Neural progenitor cell (in vitro differentiated cells): ENCODE measurements around the gene APBB1. TPM values are rescaled to one million over a fixed set of nuclear protein-coding genes. Genes with fewer than 3 reads are reported as not detected.

ENCODE experiments used
- DNase-seq: peaks from one replicate; pipeline ENCODE4 v3.0.0-alpha.2; 2016; ENCODE audit warnings: low spot score
- H2AFZ ChIP-seq: fragments of 200-600 bp; sonication (generic); replicated peaks from 2 replicates; pipeline ENCODE4 v1.6.1; 2016; ENCODE audit warnings: antibody characterized with exemption
- H3F3A ChIP-seq: fragments of 200-600 bp; sonication (generic); 2 replicates; pipeline ENCODE4 v1.6.1; 2016; ENCODE audit warnings: antibody characterized with exemption, low read depth
- H3K27ac ChIP-seq: fragments of 200-600 bp; sonication (generic); 2 replicates; pipeline ENCODE4 v1.5.1; 2016; ENCODE audit warnings: mild to moderate bottlenecking
- H3K27me3 ChIP-seq: fragments of 200-600 bp; sonication (generic); 2 replicates; pipeline ENCODE4 v1.6.1; 2016; ENCODE audit warnings: mild to moderate bottlenecking, moderate library complexity
- H3K36me3 ChIP-seq: fragments of 200-600 bp; sonication (generic); 2 replicates; pipeline ENCODE4 v1.5.1; 2016
- H3K4me1 ChIP-seq: fragments of 200-600 bp; sonication (generic); 2 replicates; pipeline ENCODE4 v1.6.1; 2016; ENCODE audit warnings: mixed run types
- H3K4me2 ChIP-seq: fragments of 200-600 bp; sonication (generic); 2 replicates; pipeline ENCODE4 v1.6.1; 2016
- H3K4me3 ChIP-seq: fragments of 200-600 bp; sonication (generic); 2 replicates; pipeline ENCODE4 v1.5.1; 2016
- H3K79me2 ChIP-seq: fragments of 200-600 bp; sonication (generic); 2 replicates; pipeline ENCODE4 v1.6.1; 2016; ENCODE audit warnings: low read depth
- H3K9ac ChIP-seq: fragments of 200-600 bp; sonication (generic); 2 replicates; pipeline ENCODE4 v1.6.1; 2016
- H3K9me3 ChIP-seq: fragments of 200-600 bp; sonication (generic); 2 replicates; pipeline ENCODE4 v1.5.1; 2016; ENCODE audit warnings: low read depth
- H4K20me1 ChIP-seq: fragments of 200-600 bp; sonication (generic); 2 replicates; pipeline ENCODE4 v1.6.1; 2016; ENCODE audit warnings: low read depth
- H3K27ac Mint-ChIP-seq: 3 replicates; pipeline ENCODE4 v1.8.0; 2021; ENCODE audit warnings: mixed read lengths
- H3K27me3 Mint-ChIP-seq: 2 replicates; pipeline ENCODE4 v1.8.0; 2022; ENCODE audit warnings: low read depth, mild to moderate bottlenecking, inconsistent platforms, moderate library complexity, mixed read lengths; ENCODE audit not compliant: insufficient read depth
- H3K36me3 Mint-ChIP-seq: 3 replicates; pipeline ENCODE4 v1.8.0; 2021; ENCODE audit warnings: mixed read lengths
- H3K4me1 Mint-ChIP-seq: 3 replicates; pipeline ENCODE4 v1.8.0; 2021; ENCODE audit warnings: mixed read lengths
- H3K4me3 Mint-ChIP-seq: 3 replicates; pipeline ENCODE4 v1.8.0; 2021; ENCODE audit warnings: mild to moderate bottlenecking, moderate library complexity, mixed read lengths
- H3K9me3 Mint-ChIP-seq: 3 replicates; pipeline ENCODE4 v1.8.0; 2020; ENCODE audit warnings: mixed read lengths
- EZH2 ChIP-seq: fragments of 200-600 bp; sonication (generic); IDR thresholded peaks from 2 replicates; pipeline ENCODE4 v1.6.1; 2017; ENCODE audit warnings: antibody characterized with exemption, mild to moderate bottlenecking, moderate library complexity
- EZH2phosphoT487 ChIP-seq: fragments of 200-600 bp; sonication (generic); IDR thresholded peaks from 2 replicates; pipeline ENCODE4 v1.6.1; 2017; ENCODE audit warnings: antibody characterized with exemption
- total RNA-seq: library from RNA; depleted of rRNA; stranded (reverse); fragments of >200 nt; gene quantifications from 2 replicates; pipeline ENCODE4 v1.2.3, GENCODE V29; 2015; ENCODE audit warnings: low replicate concordance
- TF ChIP-seq, protein P1 (sequence below): fragments of 200-600 bp; sonication (generic); IDR thresholded peaks from 2 replicates; pipeline ENCODE4 v1.5.1; 2017; ENCODE audit warnings: antibody characterized with exemption, mild to moderate bottlenecking

APBB1 gene
- total RNA-seq, 1 donor from 2014 or later: 38.5 TPM

DNA sequence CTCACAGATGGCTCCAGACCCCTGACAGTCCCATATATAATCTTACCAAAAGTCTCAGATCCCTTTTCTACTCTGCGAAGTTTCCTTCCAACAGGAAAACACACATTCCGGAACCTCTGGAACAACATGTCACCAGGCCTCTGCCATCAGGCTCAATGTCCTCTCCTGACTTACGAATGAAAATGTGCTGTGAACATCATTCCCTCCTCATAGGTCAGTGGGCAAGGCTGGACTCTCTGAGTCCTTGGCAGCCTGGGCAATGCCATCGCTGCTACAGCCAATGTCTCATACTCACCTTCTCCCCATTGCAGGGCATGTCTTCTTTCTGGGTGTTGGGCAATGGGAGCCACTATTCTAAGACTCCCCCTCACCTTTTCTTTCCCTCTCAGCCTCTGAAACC lies 23.5 kb upstream of the APBB1 start:
- Histone ChIP-seq H3K4me2 (no peak overlapping the region), H3K4me3 (no peak overlapping the region), H3K4me1 (no peaks in the 10 kb centered on the region), H3F3A (no peaks in the 10 kb centered on the region), H2AFZ (no peak overlapping the region), H4K20me1 (no peaks in the 10 kb centered on the region), H3K27ac (no peak overlapping the region), H3K9ac (no peak overlapping the region), H3K9me3 (no peaks in the 10 kb centered on the region), H3K27me3 (no peaks in the 10 kb centered on the region), H3K36me3 (no peaks in the 10 kb centered on the region), H3K79me2 (no peaks in the 10 kb centered on the region)
- Mint-ChIP-seq H3K27ac (no peak overlapping the region), H3K9me3 (no peaks in the 10 kb centered on the region), H3K27me3 (no peaks in the 10 kb centered on the region), H3K4me3 (no peak overlapping the region), H3K4me1 (no peaks in the 10 kb centered on the region), H3K36me3 (no peaks in the 10 kb centered on the region)
- TF ChIP-seq EZH2: no peak
- no peak for TF ChIP-seq EZH2phosphoT487
- TF ChIP-seq, protein P1, sequence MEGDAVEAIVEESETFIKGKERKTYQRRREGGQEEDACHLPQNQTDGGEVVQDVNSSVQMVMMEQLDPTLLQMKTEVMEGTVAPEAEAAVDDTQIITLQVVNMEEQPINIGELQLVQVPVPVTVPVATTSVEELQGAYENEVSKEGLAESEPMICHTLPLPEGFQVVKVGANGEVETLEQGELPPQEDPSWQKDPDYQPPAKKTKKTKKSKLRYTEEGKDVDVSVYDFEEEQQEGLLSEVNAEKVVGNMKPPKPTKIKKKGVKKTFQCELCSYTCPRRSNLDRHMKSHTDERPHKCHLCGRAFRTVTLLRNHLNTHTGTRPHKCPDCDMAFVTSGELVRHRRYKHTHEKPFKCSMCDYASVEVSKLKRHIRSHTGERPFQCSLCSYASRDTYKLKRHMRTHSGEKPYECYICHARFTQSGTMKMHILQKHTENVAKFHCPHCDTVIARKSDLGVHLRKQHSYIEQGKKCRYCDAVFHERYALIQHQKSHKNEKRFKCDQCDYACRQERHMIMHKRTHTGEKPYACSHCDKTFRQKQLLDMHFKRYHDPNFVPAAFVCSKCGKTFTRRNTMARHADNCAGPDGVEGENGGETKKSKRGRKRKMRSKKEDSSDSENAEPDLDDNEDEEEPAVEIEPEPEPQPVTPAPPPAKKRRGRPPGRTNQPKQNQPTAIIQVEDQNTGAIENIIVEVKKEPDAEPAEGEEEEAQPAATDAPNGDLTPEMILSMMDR: no peak
- DNase-seq: no peak

DNA sequence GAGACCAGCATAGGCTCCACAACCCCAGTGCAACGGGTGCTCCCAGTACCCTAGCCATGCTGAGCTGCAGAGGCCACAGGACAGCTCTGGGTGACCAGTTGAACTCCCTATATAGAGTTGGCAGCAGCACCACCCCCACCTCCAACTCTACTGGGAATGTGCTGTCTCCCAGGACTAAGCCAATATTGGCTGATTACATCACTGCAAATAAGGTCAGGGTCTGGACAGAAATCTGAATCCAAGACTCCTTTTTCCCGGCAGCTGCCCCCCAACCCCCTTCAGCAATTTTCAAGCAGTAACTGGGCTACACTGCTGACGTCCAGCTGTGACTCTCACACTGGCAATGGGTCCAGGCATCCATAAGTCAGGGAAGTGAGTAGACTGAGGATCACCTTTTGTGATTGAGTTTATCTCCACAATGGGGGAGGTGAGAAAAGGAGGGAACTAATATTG lies 22.0 kb upstream of the APBB1 start, which contains the start of gene HPX:
Gene HPX (minus strand): TSS at position 82 of the 453 bp plus-strand sequence. CDS start 24 bp downstream, at position 58.
- Histone ChIP-seq H3K79me2 (no peaks in the 10 kb centered on the region), H3K27me3 (no peaks in the 10 kb centered on the region), H4K20me1 (no peaks in the 10 kb centered on the region), H3K36me3 (no peaks in the 10 kb centered on the region), H3K9me3 (no peaks in the 10 kb centered on the region), H3K4me3 (no peak within 1 kb of the TSS), H3F3A (no peaks in the 10 kb centered on the region), H3K27ac (no peak within 1 kb of the TSS), H3K4me2 (no peak within 1 kb of the TSS), H3K9ac (no peak within 1 kb of the TSS), H2AFZ (no peak within 1 kb of the TSS), H3K4me1 (no peaks in the 10 kb centered on the region)
- no peaks in the 10 kb centered on the region for H3K36me3 Mint-ChIP-seq
- DNase-seq: no peak
- H3K27ac Mint-ChIP-seq: no peak within 1 kb of the TSS
- no peaks in the 10 kb centered on the region for H3K4me1 Mint-ChIP-seq
- H3K9me3 Mint-ChIP-seq: no peaks in the 10 kb centered on the region
- no peaks in the 10 kb centered on the region for H3K27me3 Mint-ChIP-seq
- H3K4me3 Mint-ChIP-seq: no peak within 1 kb of the TSS
- TF ChIP-seq EZH2 (no peak), EZH2phosphoT487 (no peak)

DNA sequence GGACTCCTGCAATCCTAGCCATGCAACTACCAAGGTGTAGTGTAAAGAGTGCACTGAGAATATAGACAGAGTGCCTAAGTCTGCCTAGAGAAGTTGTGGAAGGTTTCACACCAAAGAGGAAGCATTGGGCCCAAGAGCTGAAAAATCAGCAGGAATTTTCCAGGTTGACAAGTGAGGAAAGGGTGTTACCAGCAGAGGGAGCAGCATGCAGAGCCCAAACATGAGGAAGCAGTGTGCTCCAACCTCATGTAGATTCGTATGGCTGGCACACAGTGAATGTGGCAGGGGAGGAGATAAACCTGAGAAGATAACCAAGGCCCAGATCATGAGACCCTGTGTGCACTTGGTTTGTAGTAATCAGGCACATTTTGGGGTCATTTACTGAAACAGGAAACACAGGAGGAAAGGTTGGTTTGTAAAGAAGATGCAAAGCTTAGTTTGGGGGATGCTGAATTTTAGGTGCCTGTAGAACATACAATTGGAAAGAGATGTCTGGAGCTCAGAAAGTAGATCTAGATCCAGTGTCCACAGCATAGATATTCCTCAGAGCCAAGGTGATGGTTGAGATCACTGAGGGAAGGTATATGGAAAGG lies 20.2 kb upstream of the APBB1 start:
- Histone ChIP-seq H3K9me3 (no peaks in the 10 kb centered on the region), H3K79me2 (no peaks in the 10 kb centered on the region), H3K9ac (no peak overlapping the region), H2AFZ (peak overlapping the region; percentile 63), H4K20me1 (no peaks in the 10 kb centered on the region), H3F3A (no peaks in the 10 kb centered on the region), H3K36me3 (no peaks in the 10 kb centered on the region), H3K4me1 (no peaks in the 10 kb centered on the region), H3K27me3 (no peaks in the 10 kb centered on the region), H3K27ac (no peak overlapping the region), H3K4me2 (no peak overlapping the region), H3K4me3 (no peak overlapping the region)
- no peaks in the 10 kb centered on the region for H3K27me3 Mint-ChIP-seq
- no peak overlapping the region for H3K4me3 Mint-ChIP-seq
- H3K27ac Mint-ChIP-seq: no peak overlapping the region
- no peaks in the 10 kb centered on the region for H3K4me1 Mint-ChIP-seq
- H3K9me3 Mint-ChIP-seq: no peaks in the 10 kb centered on the region
- DNase-seq: peak; percentile 69
- TF ChIP-seq, protein P1: peak; percentile 77
- TF ChIP-seq EZH2: no peak
- no peaks in the 10 kb centered on the region for H3K36me3 Mint-ChIP-seq

DNA sequence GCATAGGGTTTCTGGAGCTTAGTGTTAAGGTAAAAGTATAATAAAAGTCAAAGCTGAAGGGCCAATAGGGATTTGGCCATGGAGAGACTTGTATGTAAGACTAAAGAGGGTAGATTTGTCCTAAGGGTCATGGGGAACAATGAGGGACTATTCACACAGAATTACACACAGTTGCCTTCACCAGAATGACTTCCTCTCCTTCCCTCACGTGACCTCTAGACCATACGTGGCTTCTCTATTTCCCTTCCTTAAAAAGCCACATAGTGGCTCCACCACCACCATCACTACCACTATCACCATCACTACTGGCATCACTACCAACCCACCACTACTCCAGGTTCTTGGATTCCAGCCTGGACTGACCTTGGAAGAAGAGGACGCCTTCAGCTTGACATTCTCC lies 19.1 kb upstream of the APBB1 start:
- no peak overlapping the region for H3K4me3 Mint-ChIP-seq
- Histone ChIP-seq H3K9ac (no peak overlapping the region), H3K4me2 (no peak overlapping the region), H3K4me1 (no peaks in the 10 kb centered on the region), H3K27me3 (no peaks in the 10 kb centered on the region), H3K4me3 (no peak overlapping the region), H3K27ac (no peak overlapping the region), H2AFZ (no peak overlapping the region), H3K79me2 (no peaks in the 10 kb centered on the region), H4K20me1 (no peaks in the 10 kb centered on the region), H3K36me3 (no peaks in the 10 kb centered on the region), H3F3A (no peaks in the 10 kb centered on the region), H3K9me3 (no peaks in the 10 kb centered on the region)
- H3K27me3 Mint-ChIP-seq: peaks cover 1% of the 10 kb centered on the region
- no peaks in the 10 kb centered on the region for H3K4me1 Mint-ChIP-seq
- H3K9me3 Mint-ChIP-seq: no peaks in the 10 kb centered on the region
- no peak for DNase-seq
- no peak overlapping the region for H3K27ac Mint-ChIP-seq
- H3K36me3 Mint-ChIP-seq: no peaks in the 10 kb centered on the region
- TF ChIP-seq, protein P1: no peak
- TF ChIP-seq EZH2 (no peak), EZH2phosphoT487 (no peak)
